Common myeloid progenitor, CD34-positive (primary cell): ENCODE results near the gene CASK.

Experiments
- CTCF ChIA-PET: fragments of 350-600 bp; sonication (Branson Sonifier 250); formaldehyde crosslinking; loops from one replicate; lab custom pipeline; 2021; ENCODE audit warnings: antibody characterized with exemption; lab: Charles Lee
- POLR2A ChIA-PET: fragments of 350-600 bp; sonication (Branson Sonifier 250); formaldehyde crosslinking; loops from one replicate; lab custom pipeline; 2021; ENCODE audit warnings: antibody characterized with exemption; lab: Charles Lee
- DNase-seq, 3 donors: peaks; one replicate each; pipeline versions ENCODE4 v3.0.0 to v3.0.0-alpha.2; 2013
- H3K27ac ChIP-seq, 2 experiments: 1 replicate in 1 of 2; 2 replicates in 1 of 2; pipeline ENCODE4 v1.7.0; 2013; ENCODE audit warnings: inconsistent platforms in 2 of 2, low read length in 2 of 2, mild to moderate bottlenecking in 2 of 2, low read depth in 1 of 2, moderate library complexity in 1 of 2; ENCODE audit not compliant: severe bottlenecking in 2 of 2, insufficient read depth in 1 of 2, poor library complexity in 1 of 2
- H3K27me3 ChIP-seq, 5 experiments: replicated peaks in 2 of 5; 1 replicate in 3 of 5; 2 replicates in 2 of 5; pipeline versions ENCODE4 v1.6.1 to v1.7.0; 2013; ENCODE audit warnings: low read length in 4 of 5, mild to moderate bottlenecking in 2 of 5, moderate library complexity in 2 of 5, inconsistent platforms in 1 of 5; ENCODE audit not compliant: insufficient read depth in 5 of 5, control insufficient read depth in 4 of 5
- H3K36me3 ChIP-seq, 4 experiments: 1 replicate in 2 of 4; 2 replicates in 2 of 4; pipeline versions ENCODE4 v1.6.1 to v1.7.0; 2013; ENCODE audit warnings: low read length in 3 of 4, control low read depth in 1 of 4, mild to moderate bottlenecking in 1 of 4; ENCODE audit not compliant: control insufficient read depth in 4 of 4, insufficient read depth in 4 of 4
- H3K4me1 ChIP-seq, 4 experiments: 1 replicate in 3 of 4; 2 replicates in 1 of 4; pipeline versions ENCODE4 v1.6.1 to v1.7.1; 2013; ENCODE audit warnings: low read length in 3 of 4, mild to moderate bottlenecking in 3 of 4, control low read depth in 1 of 4, inconsistent platforms in 1 of 4, moderate library complexity in 1 of 4; ENCODE audit not compliant: control insufficient read depth in 4 of 4, insufficient read depth in 4 of 4; ENCODE audit errors: control extremely low read depth in 1 of 4
- H3K4me3 ChIP-seq, 7 experiments: 1 replicate in 4 of 7; 2 replicates in 3 of 7; pipeline versions ENCODE4 v1.5.1 to v1.7.0; 2013; ENCODE audit warnings: mild to moderate bottlenecking in 7 of 7, low read length in 6 of 7, moderate library complexity in 6 of 7, inconsistent platforms in 2 of 7, low read depth in 2 of 7, control low read depth in 1 of 7; ENCODE audit not compliant: insufficient read depth in 4 of 7, control insufficient read depth in 1 of 7; ENCODE audit errors: extremely low read depth in 1 of 7
- H3K9me3 ChIP-seq, 5 experiments: 1 replicate in 4 of 5; 2 replicates in 1 of 5; pipeline versions ENCODE4 v1.6.1 to v1.7.1; 2013; ENCODE audit warnings: low read length in 4 of 5, mild to moderate bottlenecking in 2 of 5, inconsistent platforms in 1 of 5, low read depth in 1 of 5, moderate library complexity in 1 of 5; ENCODE audit not compliant: control insufficient read depth in 4 of 5, insufficient read depth in 2 of 5; ENCODE audit errors: control extremely low read depth in 1 of 5
- WGBS: methylation state at CpG from one replicate; pipeline ENCODE4 v1.1.5; 2013; ENCODE audit not compliant: insufficient coverage; 5-methylcytosine and 5-hydroxymethylcytosine counted together

Gene CASK

DNA sequence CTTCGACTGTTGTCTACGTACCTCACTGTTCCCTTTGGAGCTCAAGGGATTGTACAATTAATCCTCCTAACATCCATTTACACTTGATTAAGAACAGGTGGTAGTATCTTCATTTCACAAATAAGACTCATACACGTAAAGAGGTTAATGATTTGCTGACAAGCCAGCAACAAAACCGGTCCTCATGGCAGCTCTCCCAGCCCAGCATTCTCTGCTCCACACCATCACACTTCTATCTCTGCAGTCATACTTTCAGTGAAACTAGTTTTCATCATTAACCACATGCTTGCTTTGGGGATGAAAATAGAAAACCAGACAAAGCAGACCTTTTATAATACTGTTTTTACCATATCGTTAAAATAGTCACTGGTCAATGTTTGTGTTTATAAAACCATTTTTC is 28.7 kb upstream of the CASK start:
- no peak overlapping the region for H3K4me3 ChIP-seq
- H3K27ac ChIP-seq, result no peak overlapping the region
- no peaks in the 10 kb centered on the region for H3K27me3 ChIP-seq
- no peaks in the 10 kb centered on the region for H3K9me3 ChIP-seq
- no peaks in the 10 kb centered on the region for H3K4me1 ChIP-seq
- CTCF ChIA-PET, result no interaction called here
- DNase-seq, result no peak
- POLR2A ChIA-PET, result no interaction called here
- H3K36me3 ChIP-seq, result no peaks in the 10 kb centered on the region
- WGBS, result 66% methylated on average over 3 of the region's 5 CpGs

DNA sequence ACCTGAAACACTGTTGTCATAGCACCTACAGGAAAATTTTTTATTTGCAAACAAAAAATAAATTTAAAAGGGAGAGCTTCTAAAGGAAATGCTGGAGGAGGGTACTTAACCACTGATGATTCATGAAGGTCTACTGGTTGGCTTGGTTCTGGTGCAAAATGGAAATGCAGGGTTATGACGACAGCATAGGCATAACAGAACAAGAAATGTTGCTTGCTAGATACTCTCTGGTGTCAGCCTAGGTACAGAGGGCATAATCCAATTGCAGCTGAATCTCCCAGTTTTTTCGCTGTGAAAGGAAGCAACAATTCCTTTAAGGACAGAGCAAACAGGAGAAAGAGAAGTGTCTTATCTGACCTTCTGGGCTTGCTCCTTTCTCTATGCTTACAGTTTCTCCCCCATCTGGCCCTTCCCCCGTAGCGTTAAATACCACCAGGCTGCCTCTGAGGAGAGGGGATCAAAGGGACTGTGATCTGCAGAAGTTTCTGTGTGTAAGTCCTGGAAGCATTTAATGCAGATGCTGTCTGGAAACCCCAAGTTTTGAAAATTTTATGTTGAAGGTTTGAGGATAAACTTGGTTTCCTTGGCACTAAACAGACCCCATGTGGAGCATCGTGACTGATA is 23.7 kb upstream of the CASK start:
- H3K36me3 ChIP-seq, result no peaks in the 10 kb centered on the region
- H3K4me3 ChIP-seq, result no peak overlapping the region
- 65% methylated on average over 3 of the region's 5 CpGs for WGBS
- ChIA-PET CTCF (no interaction called here), POLR2A (no interaction called here)
- H3K9me3 ChIP-seq, result peaks cover 0 to 1% (median 0%) of the 10 kb centered on the region in 5 experiments
- H3K27ac ChIP-seq, result no peak overlapping the region
- H3K4me1 ChIP-seq, result no peaks in the 10 kb centered on the region
- no peak for DNase-seq
- no peaks in the 10 kb centered on the region for H3K27me3 ChIP-seq

DNA sequence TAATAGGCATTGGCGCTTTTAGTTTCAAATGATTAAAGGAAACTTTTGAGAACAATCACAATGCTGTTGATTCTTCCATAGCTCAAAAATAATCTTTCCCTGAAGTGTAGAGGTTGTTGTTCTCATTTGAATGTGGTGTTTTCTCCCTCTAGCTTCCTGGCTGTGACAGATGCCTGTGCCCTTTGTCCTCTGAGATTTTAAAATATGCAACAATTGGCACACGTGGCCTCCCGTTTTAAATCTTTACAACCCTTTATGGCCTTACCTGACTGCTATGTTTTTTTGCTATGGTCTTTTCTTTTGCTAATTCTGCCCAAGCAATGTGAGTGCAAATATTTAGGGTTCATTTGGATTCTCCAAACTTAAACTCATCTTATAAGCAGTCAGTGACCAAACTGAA is 22.9 kb upstream of the CASK start:
- Histone ChIP-seq H3K27ac (no peak overlapping the region), H3K36me3 (no peaks in the 10 kb centered on the region), H3K27me3 (no peaks in the 10 kb centered on the region), H3K4me1 (no peaks in the 10 kb centered on the region), H3K9me3 (peaks cover 0 to 1% (median 0%) of the 10 kb centered on the region in 5 experiments), H3K4me3 (no peak overlapping the region)
- ChIA-PET CTCF (no interaction called here), POLR2A (no interaction called here)
- DNase-seq, result no peak
- WGBS, result 58% methylated on average over 2 of the region's 3 CpGs

DNA sequence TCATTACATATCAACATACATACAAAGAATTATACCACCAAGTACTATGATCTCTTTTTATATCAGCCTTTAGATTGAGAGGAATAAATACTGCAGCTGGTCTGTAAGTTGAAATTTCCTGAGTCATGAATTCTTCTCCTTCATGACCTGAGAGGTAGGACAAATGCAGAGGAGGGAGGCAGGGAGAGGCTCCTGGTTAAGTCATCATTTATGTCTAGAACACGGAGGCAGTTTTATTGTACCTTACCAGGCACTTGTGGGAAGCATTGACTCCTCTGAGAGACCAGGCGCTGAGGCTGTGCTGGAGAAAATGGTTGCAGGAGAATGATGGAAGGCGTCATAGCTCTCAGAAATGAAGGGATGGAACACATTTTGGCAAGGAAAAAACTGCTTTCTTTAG is 12.5 kb upstream of the CASK start:
- H3K27ac ChIP-seq, result no peak overlapping the region
- no peak overlapping the region for H3K4me3 ChIP-seq
- H3K9me3 ChIP-seq, result peaks cover 0 to 1% (median 0%) of the 10 kb centered on the region in 5 experiments
- peaks cover 0 to 3% (median 0%) of the 10 kb centered on the region in 5 experiments for H3K27me3 ChIP-seq
- H3K36me3 ChIP-seq, result no peaks in the 10 kb centered on the region
- DNase-seq, result no peak
- CTCF ChIA-PET, result no interaction called here
- POLR2A ChIA-PET, result no interaction called here
- WGBS, result 50% methylated on average over 1 of the region's 3 CpGs
- H3K4me1 ChIP-seq, result no peaks in the 10 kb centered on the region

DNA sequence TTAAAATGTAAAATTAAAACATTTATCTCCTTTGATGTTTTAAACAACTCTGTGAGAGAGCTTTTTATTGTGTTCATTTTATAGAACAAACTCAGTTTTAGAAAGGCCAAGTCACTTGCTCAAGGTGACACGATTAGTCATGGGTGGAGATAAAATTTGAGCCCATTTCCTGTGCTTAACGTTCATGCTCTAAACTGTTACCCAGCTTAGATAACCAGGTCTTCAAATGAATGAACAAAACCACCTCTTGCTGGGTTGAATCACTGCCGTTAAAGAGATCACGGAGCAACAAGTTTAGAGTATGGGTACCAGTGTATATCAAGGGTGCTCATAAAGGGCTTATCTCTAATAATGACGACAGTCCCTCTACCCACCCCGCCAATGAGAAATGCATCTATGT is 10.2 kb upstream of the CASK start:
- Histone ChIP-seq H3K27me3 (peaks cover 0 to 3% (median 0%) of the 10 kb centered on the region in 5 experiments), H3K9me3 (peaks cover 0 to 1% (median 0%) of the 10 kb centered on the region in 5 experiments), H3K4me3 (no peak overlapping the region), H3K27ac (no peak overlapping the region), H3K4me1 (no peaks in the 10 kb centered on the region), H3K36me3 (no peaks in the 10 kb centered on the region)
- WGBS, result 58% methylated on average over 4 of the region's 6 CpGs
- ChIA-PET POLR2A (no interaction called here), CTCF (no interaction called here)
- DNase-seq, result peak in 2 of 3 donors; percentile 13 to 27

DNA sequence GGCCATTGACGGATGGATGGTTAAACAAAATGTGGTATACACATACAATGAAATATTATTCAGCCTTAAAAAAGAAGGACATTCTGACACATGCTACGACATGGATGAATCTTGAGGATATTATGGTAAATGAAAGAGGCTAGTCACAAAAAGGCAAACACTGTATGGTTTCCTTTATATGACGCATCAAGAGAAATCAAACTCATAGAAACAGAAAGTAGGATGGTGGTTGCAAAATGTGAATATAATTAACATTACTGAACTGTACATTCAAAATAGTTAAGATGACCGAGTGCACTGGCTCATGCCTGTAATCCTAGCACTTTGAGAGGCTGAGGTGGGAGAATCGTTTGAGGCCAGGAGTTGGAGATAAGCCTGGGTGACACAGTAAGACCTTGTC is 9.5 kb upstream of the CASK start:
- no peaks in the 10 kb centered on the region for H3K4me1 ChIP-seq
- ChIA-PET POLR2A (no interaction called here), CTCF (no interaction called here)
- peaks cover 0 to 1% (median 0%) of the 10 kb centered on the region in 5 experiments for H3K9me3 ChIP-seq
- no peaks in the 10 kb centered on the region for H3K36me3 ChIP-seq
- WGBS, result no CpG with 5 or more reads among the region's 5 CpGs
- no peak for DNase-seq
- H3K4me3 ChIP-seq, result no peak overlapping the region
- peaks cover 0 to 3% (median 0%) of the 10 kb centered on the region in 5 experiments for H3K27me3 ChIP-seq
- no peak overlapping the region for H3K27ac ChIP-seq

DNA sequence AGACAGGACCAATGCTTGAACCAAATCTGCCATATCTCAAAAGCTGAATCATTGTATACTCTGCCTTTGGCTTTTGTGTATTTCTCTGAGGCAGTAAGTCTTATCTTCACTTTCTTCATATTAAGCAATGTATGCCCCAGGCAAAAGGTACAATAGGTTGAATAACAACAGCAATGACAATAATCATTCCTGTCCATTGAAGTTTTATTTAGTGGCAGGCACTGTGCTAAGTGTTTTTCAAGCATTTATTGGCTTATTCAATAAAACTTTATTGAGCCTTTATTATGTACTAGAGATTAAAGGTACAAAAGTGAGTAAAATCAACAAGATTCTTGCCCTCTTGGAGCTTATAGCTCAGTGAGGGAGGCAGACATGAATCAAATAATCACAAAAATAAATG is 8.2 kb upstream of the CASK start:
- ChIA-PET POLR2A (no interaction called here), CTCF (no interaction called here)
- H3K9me3 ChIP-seq, result peaks cover 0 to 1% (median 0%) of the 10 kb centered on the region in 5 experiments
- H3K4me3 ChIP-seq, result no peak overlapping the region
- peaks cover 0 to 3% (median 0%) of the 10 kb centered on the region in 5 experiments for H3K27me3 ChIP-seq
- H3K27ac ChIP-seq, result no peak overlapping the region
- no peak for DNase-seq
- no peaks in the 10 kb centered on the region for H3K4me1 ChIP-seq
- no peaks in the 10 kb centered on the region for H3K36me3 ChIP-seq
